WERI-Rb-1 (cell line): ENCODE results near the gene MYT1.

ENCODE experiments used
- DNase-seq: peaks from one replicate; pipeline ENCODE4 v3.0.0-alpha.2; 2020
- H3K27ac ChIP-seq: fragments of 250-450 bp; sonication (Bioruptor Pico); 2 replicates; pipeline ENCODE4 v1.5.1; 2020; ENCODE audit warnings: mild to moderate bottlenecking, moderate library complexity
- H3K27me3 ChIP-seq: fragments of 250-450 bp; sonication (Bioruptor Pico); 2 replicates; pipeline ENCODE4 v1.5.1; 2021; ENCODE audit warnings: mild to moderate bottlenecking, low read depth, moderate library complexity; ENCODE audit not compliant: insufficient read depth, severe bottlenecking
- H3K36me3 ChIP-seq: fragments of 250-450 bp; sonication (Bioruptor Pico); 2 replicates; pipeline ENCODE4 v1.5.1; 2020; ENCODE audit warnings: mild to moderate bottlenecking, moderate library complexity
- H3K4me3 ChIP-seq: 2 replicates; pipeline ENCODE4 v1.5.1; 2011; ENCODE audit warnings: low read depth, mild to moderate bottlenecking, control low read depth, low read length
- H3K9me3 ChIP-seq: fragments of 250-450 bp; sonication (Bioruptor Pico); 2 replicates; pipeline ENCODE4 v1.5.1; 2021; ENCODE audit warnings: mild to moderate bottlenecking, moderate library complexity; ENCODE audit not compliant: severe bottlenecking
- CTCF ChIP-seq: IDR thresholded peaks from 2 replicates; pipeline ENCODE4 v1.5.1; 2011; ENCODE audit warnings: low read depth, mild to moderate bottlenecking, control low read depth, inconsistent platforms, low read length

Gene MYT1

GRCh38 chr20:64260239-64260638 lies 96.0 kb downstream of the MYT1 start:
- Histone ChIP-seq H3K27ac (no peak overlapping the region), H3K36me3 (no peaks in the 10 kb centered on the region), H3K4me3 (no peak overlapping the region), H3K9me3 (no peaks in the 10 kb centered on the region), H3K27me3 (no peaks in the 10 kb centered on the region)
- TF ChIP-seq CTCF = no peak
- DNase-seq = no peak

GRCh38 chr20:64261138-64261537 lies 96.9 kb downstream of the MYT1 start:
- H3K27me3 ChIP-seq = no peaks in the 10 kb centered on the region
- no peak overlapping the region for H3K4me3 ChIP-seq
- DNase-seq = no peak
- no peak overlapping the region for H3K27ac ChIP-seq
- H3K9me3 ChIP-seq = no peaks in the 10 kb centered on the region
- no peak for TF ChIP-seq CTCF
- H3K36me3 ChIP-seq = no peaks in the 10 kb centered on the region

GRCh38 chr20:64264091-64264490 lies 99.8 kb downstream of the MYT1 start:
- Histone ChIP-seq H3K27ac (no peak overlapping the region), H3K36me3 (no peaks in the 10 kb centered on the region), H3K27me3 (no peaks in the 10 kb centered on the region), H3K4me3 (no peak overlapping the region), H3K9me3 (no peaks in the 10 kb centered on the region)
- no peak for TF ChIP-seq CTCF
- DNase-seq = no peak

GRCh38 chr20:64265201-64265600 lies 100.9 kb downstream of the MYT1 start:
- no peaks in the 10 kb centered on the region for H3K27me3 ChIP-seq
- no peaks in the 10 kb centered on the region for H3K9me3 ChIP-seq
- no peak for DNase-seq
- H3K36me3 ChIP-seq = no peaks in the 10 kb centered on the region
- no peak for TF ChIP-seq CTCF
- H3K4me3 ChIP-seq = no peak overlapping the region
- H3K27ac ChIP-seq = no peak overlapping the region

GRCh38 chr20:64266988-64267387 lies 102.7 kb downstream of the MYT1 start:
- no peak for TF ChIP-seq CTCF
- H3K9me3 ChIP-seq = no peaks in the 10 kb centered on the region
- H3K36me3 ChIP-seq = no peaks in the 10 kb centered on the region
- no peak overlapping the region for H3K27ac ChIP-seq
- no peak overlapping the region for H3K4me3 ChIP-seq
- H3K27me3 ChIP-seq = no peaks in the 10 kb centered on the region
- no peak for DNase-seq

- H3K27ac ChIP-seq = no peak overlapping the region
- H3K4me3 ChIP-seq = no peak overlapping the region
- H3K36me3 ChIP-seq = no peaks in the 10 kb centered on the region
- TF ChIP-seq CTCF = no peak
- DNase-seq = no peak
- H3K27me3 ChIP-seq = no peaks in the 10 kb centered on the region
- H3K9me3 ChIP-seq = no peaks in the 10 kb centered on the region
Measured at GRCh38 chr20:64268174-64268573, 103.9 kb downstream of the MYT1 start.
